CD4-positive, alpha-beta T cell treated with Interleukin-6 at 100 ng/mL for 8 hours (primary cell): ENCODE measurements around the gene MUC16.

Experiments used
- DNase-seq: peaks from one replicate; pipeline ENCODE4 v3.0.0-alpha.2; 2020; ENCODE audit warnings: mixed read lengths, low spot score

The MUC16 gene

DNA sequence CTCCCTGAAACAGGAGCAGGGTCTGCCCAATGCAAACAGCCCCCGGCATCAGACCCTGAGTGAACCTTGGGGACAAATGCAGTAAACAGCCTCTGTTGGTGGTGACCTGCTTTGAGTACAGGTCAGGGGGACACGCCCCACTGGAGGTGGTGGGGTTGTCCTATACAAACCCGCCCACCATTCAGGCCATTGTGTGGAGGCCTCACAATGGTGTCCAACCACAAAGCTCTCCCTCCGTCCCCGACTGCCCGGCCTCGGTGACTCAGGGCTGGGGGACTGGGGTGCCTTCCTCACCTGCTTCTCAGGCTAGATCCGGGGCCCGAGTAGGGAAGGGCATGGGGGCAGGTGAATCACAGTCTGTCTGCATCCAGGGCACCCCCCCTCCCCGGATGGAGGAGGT, 1.5 kb downstream of the MUC16 start:
- DNase-seq: no peak

DNA sequence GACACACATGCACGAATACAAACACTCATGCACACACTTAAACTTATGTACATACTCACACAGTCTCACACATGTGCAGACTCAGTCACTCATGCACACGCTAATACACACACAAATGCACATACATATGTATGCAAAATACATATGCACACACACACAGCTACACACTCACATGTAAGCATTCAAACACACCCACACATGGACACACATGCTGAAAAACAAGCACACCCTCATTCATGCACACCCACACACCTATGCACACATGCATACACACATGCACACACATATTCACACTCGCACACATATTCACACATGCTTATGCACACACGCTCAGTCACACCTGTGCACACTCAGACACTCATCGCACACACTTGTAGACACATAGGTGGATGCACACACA, 9.3 kb downstream of the MUC16 start:
- no peak for DNase-seq

DNA sequence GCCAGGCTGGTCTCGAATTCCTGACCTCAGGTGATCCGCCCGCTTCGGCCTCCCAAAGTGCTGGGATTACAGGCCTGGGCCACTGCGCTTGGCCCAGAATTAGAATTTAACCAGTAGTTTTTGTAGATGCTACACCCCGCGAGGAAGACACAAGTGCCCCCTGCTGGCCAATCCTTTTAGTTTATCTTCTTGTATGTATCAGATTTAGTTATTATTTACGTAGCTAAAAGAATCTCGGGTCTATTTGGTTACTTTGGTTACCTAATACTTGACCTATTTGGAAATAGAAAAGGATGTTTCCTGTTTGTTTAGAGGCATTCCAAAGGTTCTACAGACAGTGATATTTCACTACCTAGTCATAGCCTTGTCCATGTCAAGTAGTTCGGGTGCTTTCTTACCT, 22.0 kb downstream of the MUC16 start:
- DNase-seq: no peak

DNA sequence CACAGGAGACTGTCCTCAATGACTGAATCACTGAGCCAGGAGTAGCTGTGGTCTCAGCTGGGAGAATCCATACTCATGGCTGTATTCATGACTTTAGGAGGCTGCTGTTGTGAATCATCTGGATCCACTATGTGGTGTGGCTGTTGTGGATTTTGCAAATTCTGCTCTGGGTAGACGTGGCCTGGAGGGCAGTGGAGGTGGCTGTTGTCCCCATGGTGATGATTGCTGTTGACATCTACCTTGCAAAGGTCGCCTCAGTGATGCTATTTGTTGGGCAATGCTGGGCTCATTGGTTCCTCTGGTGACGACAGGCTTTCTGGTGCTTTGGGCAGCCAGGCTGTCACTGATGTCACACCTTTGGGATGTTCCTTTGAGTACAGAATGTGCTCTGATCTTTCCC, 23.9 kb downstream of the MUC16 start:
- no peak for DNase-seq

DNA sequence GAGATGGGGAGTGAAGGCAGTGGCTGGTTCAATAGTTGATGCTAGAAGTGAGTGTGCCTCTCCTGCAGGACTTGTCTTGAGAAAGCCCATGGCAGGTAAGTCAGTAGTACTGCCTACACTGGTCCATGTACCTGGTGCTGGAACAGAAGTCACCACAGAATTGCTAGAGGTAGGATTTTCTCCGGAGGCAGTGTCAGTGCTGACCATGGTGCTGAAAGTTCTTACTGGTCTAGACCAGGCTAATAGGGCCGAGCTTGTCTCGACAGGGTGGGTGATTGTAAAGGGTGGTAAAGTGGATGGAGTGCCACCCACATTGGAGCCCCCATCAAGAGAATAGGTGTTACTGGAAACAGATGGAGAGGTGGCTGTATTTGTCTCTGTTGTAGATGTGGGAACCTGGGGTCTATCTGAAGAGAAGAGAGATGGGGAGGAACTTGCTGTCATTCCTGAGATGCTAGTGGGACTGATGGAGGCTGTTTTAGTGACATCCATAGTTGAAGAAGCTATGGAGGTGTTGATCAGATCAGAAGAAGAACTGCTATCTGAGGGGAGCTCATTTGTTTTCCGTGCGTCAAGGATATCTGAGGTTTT, 36.6 kb downstream of the MUC16 start:
- DNase-seq: no peak

DNA sequence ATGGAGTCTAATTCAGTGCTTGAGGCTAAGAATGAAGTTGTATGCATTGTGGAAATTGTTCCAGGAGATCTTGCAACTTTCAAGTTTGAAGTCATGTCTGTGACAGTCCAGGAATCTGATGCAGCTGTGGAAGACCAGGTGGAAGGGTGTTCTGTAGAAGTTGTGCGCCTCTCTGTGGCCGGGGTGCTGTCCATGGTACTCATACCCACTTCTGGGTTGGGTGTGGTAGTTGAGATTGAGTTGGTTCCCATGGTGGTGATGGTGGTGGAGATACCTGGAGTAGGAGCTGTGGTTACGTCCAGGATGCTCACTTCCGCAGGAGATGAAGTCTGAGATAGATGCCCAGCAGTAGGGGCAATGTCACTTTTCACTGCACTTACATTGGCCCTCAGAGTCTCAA, 44.3 kb downstream of the MUC16 start:
- DNase-seq: no peak
